HG03354 (cell line): ENCODE data around the gene HOXB3.
A peak's percentile ranks its signal among the peaks of the same experiment; 100 is the strongest.

Source experiments
- ATAC-seq: cut with Tn5 transposase; IDR thresholded peaks from one replicate; pipeline ENCODE4 v1.9.1; 2021; ENCODE audit warnings: mild to moderate bottlenecking; ENCODE audit not compliant: unreplicated experiment, poor library complexity, severe bottlenecking

Gene HOXB3

DNA sequence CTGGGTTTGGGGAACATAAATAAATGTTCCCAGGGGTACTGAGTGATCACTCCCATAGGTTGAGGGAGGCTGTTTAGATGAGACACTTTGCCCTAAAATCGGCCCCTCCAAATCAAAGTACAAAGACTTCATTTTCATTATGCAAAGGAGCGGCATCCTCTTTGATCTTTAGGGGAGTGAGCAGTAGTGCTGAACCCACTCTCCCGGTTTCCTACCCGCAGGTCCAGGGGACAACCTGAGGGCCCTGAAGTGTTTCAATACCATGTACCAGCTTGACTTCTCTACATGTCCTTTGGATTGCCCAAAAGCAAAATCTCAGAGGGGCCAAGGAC lies 11.1 kb upstream of the HOXB3 start:
- ATAC-seq, result no peak

DNA sequence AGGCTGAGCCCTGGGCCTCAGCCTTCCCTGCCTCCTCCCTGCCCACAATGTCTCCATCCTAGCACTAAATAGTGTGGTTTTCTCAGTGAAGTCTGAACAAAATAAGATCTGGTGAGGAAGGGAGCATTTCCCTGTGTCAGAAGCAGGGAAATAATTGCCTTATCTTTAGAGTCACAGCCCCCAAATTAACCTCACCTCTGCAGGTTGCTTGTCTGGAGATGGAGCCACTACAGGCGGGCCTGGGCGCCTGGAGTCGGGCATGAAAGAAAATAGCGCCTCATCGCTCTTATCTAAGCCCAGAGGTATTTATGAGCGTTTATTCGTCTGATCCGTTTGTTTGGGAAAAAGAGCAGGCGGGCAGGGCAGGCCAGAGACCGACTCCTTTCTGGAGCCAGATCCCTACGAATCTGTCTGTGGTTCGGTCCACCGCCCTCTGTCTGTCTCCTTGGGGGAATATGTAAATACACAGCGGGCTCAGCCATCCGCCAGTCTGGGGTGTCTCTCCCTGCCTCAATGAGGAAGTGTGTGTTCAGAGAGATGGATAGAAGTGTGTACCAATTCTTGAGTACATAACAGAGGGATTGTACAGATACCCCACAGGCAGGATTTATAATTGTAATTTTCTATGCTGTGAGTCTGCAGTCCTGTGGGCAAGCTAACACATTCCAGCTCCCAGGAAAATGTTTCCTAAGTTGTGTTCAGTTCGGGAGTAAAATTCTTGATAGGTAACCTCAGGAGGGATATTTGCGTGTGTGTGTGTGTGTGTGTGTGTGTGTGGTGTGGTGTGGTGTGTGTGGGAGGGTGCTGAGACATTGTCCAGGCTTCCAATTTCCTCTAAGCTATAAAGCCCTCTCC lies 10.4 kb upstream of the HOXB3 start:
- no peak for ATAC-seq

DNA sequence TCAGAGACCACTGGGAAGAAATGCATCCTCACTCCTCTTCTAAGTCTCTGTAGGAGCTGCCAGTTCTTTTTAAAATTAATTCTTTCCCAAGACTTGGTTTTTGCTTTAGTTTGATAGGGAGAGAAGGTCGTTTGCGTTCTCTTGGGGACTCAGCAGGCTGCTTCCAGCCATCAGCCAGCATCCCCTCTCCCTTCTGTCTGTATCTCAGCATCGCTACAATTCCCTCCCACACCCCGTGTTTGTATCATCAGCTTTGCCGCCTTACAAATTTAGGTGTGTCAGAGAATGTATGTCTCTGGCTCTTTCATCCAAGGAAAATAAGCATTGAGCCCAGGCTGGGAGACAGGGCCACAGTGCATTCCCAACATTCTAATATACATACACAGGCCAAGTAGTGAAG lies 9.3 kb upstream of the HOXB3 start:
- no peak for ATAC-seq

DNA sequence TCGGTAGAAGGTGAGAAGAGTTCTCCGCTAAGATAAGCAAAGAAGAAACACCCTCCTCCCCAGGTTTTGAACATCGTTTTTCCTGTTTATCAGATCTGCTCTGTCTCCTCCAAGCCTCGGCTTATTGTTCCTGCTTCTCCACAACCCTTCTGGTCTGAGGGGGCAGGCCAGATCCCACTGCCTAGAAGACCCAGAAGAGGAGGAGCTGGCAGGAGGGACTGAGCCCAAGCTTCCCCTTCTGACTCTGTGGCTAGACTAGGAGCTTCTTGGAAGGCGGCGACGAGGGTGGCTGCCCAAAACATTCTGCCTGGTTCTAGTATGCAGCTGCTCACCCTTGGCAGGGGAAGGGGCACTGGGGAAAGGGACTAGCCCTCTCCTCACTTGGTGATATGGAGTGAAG lies 8.7 kb upstream of the HOXB3 start:
- ATAC-seq, result no peak

DNA sequence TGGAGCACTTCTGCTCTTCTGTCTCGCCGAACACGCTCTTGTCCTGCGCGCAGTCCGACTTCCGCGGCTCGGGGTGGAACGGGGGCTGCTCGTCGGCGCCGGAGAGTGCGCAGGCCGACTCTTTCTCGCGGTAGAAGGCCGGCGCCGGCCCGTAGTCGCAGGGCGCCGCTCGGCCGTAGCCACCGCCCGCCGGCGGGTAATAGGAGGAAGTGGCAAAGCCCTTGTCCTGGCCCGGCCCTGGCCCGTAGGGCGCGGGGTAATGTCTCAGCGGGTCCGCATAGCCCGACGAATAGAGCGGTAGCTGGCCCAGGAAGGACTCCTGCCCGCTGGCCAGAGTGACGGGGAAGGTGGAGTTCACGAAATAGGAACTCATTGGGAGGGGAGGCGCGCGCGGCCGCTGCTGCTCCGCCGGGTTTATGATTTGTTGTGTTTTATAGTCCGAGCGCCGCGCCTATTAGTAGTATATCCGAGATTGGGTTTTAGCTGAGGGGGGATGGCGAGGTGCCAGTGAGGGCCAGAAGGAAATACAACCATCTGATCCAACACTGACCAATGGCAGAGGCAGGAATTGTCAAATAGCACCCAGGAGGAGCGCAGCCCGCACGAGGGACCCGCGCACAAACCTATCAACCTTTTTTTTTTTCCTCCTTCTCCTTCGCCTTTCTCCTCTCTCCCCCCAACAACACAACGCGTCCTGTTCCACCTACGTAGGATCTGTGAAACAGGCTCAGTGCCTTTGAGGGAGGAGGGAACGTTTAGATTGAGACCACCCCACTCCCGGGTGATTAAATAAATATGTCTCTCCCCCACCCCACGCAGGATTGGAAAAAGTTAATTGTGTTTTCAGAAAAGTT lies 8.0 kb upstream of the HOXB3 start:
- peak; percentile 41 for ATAC-seq

DNA sequence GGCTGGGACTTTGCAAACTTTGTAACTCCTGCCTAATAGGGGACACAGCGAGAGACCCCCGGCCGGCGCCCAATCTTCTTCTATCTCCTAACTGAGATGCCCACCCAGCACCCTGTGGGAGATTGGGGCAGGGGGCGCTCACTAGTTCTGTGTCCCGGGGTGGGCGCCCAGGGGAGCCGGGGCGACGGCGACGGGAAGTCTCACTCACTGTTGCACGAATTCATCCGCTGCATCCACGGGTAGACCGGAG lies 7.4 kb upstream of the HOXB3 start:
- no peak for ATAC-seq

DNA sequence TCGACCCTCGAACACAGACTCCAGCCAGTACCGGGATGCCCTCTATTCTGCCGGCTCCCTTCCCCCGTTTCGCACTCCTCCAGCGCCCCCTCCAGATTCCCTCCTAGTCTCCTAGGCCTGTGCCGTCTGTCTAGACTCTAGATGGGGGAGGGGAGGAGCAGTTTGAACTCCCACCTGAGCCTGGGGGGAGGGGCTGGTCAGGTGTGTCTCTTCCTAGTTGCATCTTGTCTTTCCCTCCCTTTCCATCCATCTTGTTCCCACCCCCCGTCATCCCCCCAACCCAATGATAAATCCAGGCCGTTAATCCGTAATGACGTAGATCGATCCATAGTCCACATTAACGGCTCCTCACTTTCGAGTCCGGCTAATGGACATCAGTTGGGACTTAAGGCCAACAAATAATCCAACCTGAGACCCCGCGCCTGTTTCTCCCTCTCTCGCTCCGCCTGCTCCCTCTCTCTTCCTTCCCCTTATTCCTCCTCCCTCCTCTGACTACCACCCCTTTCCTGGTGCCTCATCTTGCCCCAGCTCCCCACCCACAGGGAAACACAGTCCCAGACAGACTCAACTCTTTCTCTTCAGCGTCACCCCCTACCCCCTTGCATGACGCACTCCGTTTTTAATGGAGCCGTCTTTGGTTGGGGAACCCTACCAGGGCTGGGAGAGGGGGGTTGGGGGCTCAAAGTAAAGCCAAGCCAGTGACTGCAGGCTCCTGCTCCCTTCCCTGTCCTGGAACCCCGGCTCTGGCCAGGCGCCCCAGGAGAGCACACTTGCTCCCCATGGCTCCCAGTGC lies 6.9 kb upstream of the HOXB3 start:
- no peak for ATAC-seq

DNA sequence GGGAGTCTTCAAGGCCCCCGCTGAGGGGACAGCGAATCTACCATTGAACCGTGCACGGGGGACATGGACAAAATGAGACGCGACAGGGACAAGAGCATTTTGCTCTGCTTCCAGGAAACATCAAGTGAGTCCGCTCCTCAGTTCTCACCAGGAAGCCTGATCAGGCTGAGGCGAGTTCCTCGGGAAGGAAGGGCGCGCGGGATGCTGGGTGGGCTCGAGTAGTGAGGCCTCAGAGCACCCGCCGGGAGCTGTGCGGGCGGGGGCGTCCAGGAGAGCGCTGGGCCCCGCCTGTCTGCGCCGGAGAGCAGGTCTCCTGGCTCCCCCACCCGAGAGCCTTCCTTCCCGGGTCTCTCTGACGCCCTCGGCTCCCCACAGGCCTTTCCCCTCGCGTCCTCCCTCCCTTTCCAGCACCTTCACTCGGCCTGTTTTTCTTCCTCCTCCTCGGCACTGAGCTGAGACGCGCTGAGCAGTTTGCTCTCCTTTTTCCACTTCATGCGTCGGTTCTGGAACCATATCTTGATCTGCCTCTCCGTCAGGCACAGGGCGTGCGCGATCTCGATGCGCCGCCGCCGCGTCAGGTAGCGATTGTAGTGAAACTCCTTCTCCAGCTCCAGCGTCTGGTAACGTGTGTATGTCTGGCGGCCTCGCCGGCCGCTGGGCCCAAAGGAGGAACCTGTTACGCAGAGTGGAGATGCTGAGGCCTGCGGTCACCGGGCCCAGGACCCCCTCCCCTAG lies 6.1 kb upstream of the HOXB3 start:
- no peak for ATAC-seq

DNA sequence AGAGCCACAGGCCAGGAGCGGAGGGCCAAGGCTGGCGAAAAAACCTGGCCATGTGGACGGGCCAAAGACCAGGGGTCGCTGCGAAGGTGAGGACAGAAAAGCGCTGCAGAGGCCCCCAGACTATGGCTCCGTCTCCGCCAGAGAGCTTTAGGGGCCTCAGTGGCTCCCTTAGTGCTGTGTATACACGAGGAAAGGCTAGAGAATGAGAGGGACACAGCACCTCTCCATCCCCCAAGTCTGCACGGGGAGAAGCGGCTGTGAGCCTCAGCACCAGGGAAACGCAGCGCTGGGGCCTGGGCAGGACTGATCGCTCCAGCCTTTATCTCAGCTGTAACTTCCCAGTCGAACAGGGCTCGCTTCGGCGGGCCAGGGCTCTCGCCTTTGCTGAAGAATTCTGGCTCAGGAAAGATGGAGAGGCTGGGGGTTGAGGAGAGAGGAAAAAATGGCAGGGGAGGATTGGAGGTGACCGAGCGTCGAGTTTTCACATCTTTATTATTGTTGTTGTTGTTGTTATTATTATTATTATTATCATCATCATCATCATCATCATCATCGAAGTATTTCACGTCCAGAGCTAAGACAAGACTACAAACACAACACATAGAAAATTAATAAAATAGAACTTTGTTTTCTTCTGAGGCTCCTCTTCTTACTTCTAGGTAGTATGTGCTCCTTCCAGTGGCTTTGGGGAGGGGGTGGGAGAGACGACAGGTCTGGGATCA lies 5.4 kb upstream of the HOXB3 start:
- no peak for ATAC-seq

DNA sequence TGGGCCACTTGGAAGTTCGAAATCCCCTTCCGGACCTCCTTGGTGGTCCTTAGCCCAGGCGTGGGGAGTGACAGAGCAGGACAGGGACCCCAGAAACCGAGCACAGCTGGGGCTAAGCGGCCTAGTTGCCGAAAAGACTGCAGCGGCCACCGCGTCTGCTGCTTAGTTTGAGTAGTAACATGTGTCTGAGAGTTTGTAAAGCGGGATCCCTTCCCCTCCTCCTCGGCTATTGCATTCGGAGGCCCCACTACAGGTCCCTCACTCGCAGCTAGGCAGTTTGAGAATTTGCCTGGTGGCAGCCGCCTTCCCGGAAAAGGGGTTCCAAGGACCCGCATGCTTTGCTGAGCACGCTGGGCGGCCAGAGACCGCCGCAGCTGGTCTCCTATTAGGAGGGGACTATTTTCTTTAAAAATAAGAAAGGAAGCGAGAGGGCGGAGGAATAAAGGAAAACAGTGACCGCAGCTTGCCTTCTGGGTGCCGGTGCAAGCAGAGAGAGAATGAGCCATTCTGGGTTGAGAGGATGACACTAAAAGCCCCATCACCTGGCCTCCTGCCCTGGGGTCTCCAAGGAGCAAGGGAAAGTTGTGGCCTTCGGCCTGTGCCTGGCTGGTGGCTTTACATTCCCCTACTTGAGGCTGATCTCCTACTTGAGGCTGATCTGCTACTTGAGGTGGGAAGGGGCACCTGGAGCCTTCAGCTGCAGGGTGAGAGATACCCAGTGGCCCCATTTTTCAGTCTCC lies 4.7 kb upstream of the HOXB3 start:
- no peak for ATAC-seq

DNA sequence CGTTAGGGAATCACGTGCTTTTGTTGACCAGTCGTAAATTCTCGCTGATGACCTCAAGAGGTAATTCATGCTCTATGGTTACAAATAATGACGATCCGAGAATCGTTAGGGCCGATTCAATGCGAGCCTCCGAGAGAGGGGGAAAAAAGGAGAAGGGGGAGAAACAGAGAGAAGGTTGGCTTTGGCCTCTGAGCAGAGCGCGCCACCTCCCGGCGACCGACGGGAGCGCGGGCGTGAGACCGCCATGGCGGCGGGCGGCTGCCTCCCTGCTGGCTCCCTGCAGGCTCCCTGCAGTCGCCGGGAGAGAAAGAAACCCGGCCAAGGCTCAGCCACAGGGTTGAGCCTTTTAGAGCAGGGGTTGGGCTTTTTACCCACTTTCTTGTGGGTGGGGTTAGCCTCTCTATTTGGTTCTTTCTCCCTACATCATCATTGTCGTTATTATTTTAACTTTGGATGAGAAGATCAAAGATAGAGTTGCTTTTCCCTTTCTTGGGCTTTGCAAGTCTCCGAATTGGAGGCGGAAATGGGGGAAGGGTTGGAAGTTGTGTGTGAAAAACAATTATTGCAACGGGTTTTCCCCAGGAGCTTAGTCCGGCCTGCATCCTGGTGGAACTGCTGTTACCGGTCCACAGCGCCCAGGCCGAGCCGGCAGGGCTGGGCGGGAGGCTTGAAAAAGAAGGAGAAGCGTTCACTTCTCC lies 3.9 kb upstream of the HOXB3 start:
- ATAC-seq, result no peak

DNA sequence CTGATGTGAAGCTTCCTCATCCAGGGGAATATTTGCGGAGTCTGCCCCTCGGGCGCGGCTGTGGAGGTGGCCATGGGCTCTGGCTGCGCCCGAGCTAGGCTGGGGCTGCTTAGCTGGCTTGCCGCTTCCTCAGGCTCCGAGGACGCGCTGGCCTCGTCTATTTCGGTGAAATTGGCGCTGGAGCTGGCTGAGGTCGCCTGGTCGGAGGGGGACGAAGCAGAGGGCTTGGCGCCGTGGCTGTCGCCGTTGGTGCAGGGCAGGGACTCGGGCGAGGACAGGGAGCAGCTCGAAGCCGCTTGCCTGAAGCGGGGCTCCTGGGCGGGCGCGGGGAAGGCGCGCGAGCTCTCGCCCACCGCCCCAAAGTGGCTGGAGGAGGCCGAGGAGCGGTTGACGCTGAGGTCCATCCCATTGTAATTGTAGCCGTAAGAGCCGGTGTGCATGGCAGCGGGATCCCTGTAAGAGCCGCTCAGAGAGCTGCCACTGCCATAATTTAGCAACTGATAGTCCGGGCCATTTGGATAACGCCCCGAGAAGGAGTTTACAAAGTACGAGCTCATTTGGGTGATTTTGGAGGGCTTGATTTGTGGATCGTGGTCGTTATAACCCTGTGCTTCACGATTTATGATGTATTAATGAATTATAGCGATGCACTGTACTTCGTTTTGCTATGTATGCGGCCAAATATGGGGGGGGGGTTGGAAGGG lies 3.2 kb upstream of the HOXB3 start, which contains the start of gene HOXB5:
TSS of gene HOXB5 (minus strand) at position 654 of the 704 bp plus-strand sequence. CDS start at position 557, 97 bp downstream.
- ATAC-seq, result no peak

DNA sequence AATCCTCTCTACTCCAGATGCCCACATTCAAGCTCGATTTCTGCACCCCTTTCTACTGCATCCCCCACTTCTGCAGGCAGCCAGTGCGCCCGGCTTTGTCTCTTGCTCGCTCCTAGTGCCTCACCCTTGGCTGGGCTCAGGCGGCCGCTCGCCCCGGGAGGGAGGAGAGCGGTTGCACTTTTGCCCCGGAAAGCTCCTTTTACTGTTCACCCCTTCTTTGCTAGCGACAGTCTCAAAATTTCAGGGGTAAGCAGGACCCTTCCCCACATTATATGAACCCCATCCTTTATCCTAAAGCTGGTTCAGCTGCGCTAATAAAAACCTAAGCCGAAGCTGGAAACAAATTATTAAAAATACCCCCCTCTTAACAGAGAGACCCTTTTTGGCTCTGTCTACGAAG lies 2.5 kb upstream of the HOXB3 start:
- ATAC-seq, result no peak

DNA sequence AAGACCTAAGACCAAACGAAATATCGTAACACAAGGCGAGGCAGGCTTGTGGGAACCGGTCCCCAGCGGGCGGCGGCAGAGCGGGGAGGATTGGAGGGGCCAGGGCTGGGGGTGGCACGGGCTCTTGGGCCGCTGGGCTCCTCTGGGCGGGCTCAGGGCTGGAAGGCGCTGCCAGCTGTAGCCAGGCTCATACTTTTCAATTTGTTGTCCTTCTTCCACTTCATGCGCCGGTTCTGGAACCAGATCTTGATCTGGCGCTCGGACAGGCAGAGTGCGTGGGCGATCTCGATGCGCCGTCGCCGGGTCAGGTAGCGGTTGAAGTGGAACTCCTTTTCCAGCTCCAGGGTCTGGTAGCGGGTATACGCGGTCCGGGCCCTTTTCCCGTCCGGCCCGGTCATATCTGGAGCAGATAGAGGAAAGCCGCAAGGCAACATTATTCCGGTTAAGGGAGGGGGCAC lies 2.0 kb upstream of the HOXB3 start:
- ATAC-seq, result no peak

DNA sequence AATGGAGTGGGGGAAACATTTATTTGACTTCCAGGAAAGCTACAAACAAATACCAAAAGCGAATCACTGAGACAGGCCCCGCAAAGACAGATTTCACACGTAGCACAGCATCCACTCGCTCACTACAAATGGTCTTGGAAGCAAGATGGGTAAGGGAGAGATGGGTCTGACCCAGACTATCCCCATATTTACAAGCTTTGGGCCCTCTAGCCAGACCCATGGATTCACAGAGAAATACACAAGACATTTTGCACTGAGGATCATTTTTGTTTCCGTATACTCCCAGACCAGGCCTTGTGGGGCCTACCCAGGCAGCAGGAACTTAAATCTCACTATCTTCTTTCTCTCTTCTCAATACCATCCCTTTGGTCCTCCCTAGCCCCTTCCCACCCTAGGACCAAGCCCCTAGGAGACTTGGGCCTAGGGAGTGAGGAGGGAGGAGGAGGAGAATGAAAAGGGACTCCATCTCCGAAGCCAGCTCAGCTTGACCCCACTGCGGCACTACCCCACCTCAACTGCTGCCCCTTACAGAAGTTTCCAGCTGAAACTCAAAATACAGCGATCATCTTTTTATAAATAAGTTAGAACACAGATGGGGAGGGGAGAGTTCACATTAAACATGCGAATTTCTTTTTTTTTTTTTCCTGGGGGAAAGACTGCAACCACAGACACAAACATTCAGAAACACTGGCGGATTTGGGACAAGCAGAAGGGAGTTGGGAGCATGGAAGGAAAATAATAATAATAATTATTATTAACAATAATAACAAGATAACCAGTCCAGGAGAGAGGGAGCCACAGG lies 1.4 kb upstream of the HOXB3 start:
- ATAC-seq, result no peak

DNA sequence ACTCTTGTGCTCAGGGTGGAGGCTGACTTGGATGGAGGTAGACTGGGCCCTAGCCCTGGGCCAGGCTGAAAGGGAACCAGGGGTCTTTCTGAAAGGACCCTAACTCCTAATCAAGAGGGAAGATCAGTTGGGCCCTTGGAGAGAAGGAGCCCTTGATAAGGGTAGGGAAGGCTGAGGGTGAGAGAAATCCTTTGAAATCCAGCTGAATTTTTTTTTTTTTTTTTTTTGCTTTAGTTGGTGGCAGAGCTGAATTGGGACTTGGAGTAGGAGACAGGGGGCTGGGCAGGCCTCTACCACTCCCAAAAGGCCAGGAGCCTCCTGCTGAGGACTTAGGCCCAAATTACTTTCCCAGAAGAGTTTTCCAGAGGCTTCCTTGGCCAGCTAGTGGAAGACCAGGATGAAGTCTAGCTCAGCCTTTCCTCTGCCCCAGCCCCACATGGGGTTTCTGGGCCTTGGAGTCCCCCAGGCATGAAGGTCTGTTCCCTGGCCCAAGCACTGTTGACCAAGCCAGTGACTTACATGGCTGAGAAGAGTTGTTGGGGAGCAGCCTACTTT lies 643 bp upstream of the HOXB3 start:
- ATAC-seq, result no peak
